Activated CD4-positive, alpha-beta T cell treated with anti-CD3 and anti-CD28 coated beads, Interleukin-2, amount 50 U/mL, for 48 hours (primary cell): ENCODE measurements around the gene PMEL.
"Not testable (repeated sequence)": the region's sequence is repeated elsewhere in the genome, so short reads cannot be mapped to it uniquely, and the experiment has no call there.

ENCODE experiments used
- DNase-seq, 2 experiments: peaks; one replicate each; pipeline ENCODE4 v3.0.0-alpha.2; 2020

Gene PMEL

GRCh38 chr12:55919032-55919431 is 46.8 kb downstream of the PMEL start:
- not testable (repeated sequence) for DNase-seq

GRCh38 chr12:55915482-55915859 is 50.4 kb downstream of the PMEL start:
- DNase-seq, result no peak

GRCh38 chr12:55912908-55913307 is 52.9 kb downstream of the PMEL start:
- DNase-seq, result no peak

GRCh38 chr12:55909513-55909884 is 56.3 kb downstream of the PMEL start:
- DNase-seq, result no peak

- DNase-seq, result no peak
These were observed 56.9 kb downstream of the PMEL start for GRCh38 chr12:55908726-55909512.

- no peak for DNase-seq
These were observed 59.8 kb downstream of the PMEL start for GRCh38 chr12:55906056-55906455.
